Measurements from ENCODE around the gene DOK5.

Gene DOK5

GRCh38 chr20:54600634-54601033 lies 125.2 kb downstream of the DOK5 start:
- no peak overlapping the region for H3K4me3 ChIP-seq (ENCODE audit: low read depth, low read length)
- DNase-seq (ENCODE audit: low read depth) = no peak
- no peak for TF ChIP-seq CTCF (IDR thresholded peaks at IDR 0.05; ENCODE audit: low read depth, low read length)
- no peak for TF ChIP-seq POLR2A (IDR thresholded peaks at IDR 0.05; ENCODE audit: extremely low read depth, insufficient read length)
- no peak for TF ChIP-seq MYC (IDR thresholded peaks at IDR 0.05; ENCODE audit: low read depth, low read length)
- TF ChIP-seq MAX (IDR thresholded peaks at IDR 0.05; ENCODE audit: low read depth, low read length) = no peak

GRCh38 chr20:54601831-54602515 lies 126.6 kb downstream of the DOK5 start:
- no peak overlapping the region for H3K4me3 ChIP-seq (ENCODE audit: low read depth, low read length)
- TF ChIP-seq MAX (IDR thresholded peaks at IDR 0.05; ENCODE audit: low read depth, low read length) (no peak), POLR2A (IDR thresholded peaks at IDR 0.05; ENCODE audit: extremely low read depth, insufficient read length) (no peak), MYC (IDR thresholded peaks at IDR 0.05; ENCODE audit: low read depth, low read length) (no peak), CTCF (IDR thresholded peaks at IDR 0.05; ENCODE audit: low read depth, low read length) (no peak)
- no peak for DNase-seq (ENCODE audit: low read depth)

- DNase-seq (ENCODE audit: low read depth) = no peak
- TF ChIP-seq CTCF (IDR thresholded peaks at IDR 0.05; ENCODE audit: low read depth, low read length) (no peak), POLR2A (IDR thresholded peaks at IDR 0.05; ENCODE audit: extremely low read depth, insufficient read length) (no peak), MAX (IDR thresholded peaks at IDR 0.05; ENCODE audit: low read depth, low read length) (no peak), MYC (IDR thresholded peaks at IDR 0.05; ENCODE audit: low read depth, low read length) (no peak)
- H3K4me3 ChIP-seq (ENCODE audit: low read depth, low read length) = no peak overlapping the region
These were observed 129.9 kb downstream of the DOK5 start for GRCh38 chr20:54605319-54605718.

GRCh38 chr20:54606380-54606779 lies 131.0 kb downstream of the DOK5 start:
- DNase-seq (ENCODE audit: low read depth) = peak; percentile 25
- TF ChIP-seq CTCF (IDR thresholded peaks at IDR 0.05; ENCODE audit: low read depth, low read length) (no peak), MYC (IDR thresholded peaks at IDR 0.05; ENCODE audit: low read depth, low read length) (no peak), POLR2A (IDR thresholded peaks at IDR 0.05; ENCODE audit: extremely low read depth, insufficient read length) (no peak), MAX (IDR thresholded peaks at IDR 0.05; ENCODE audit: low read depth, low read length) (no peak)

GRCh38 chr20:54608039-54608745 lies 132.8 kb downstream of the DOK5 start:
- DNase-seq (ENCODE audit: low read depth) = no peak
- no peak for TF ChIP-seq POLR2A (IDR thresholded peaks at IDR 0.05; ENCODE audit: extremely low read depth, insufficient read length)
- no peak for TF ChIP-seq MAX (IDR thresholded peaks at IDR 0.05; ENCODE audit: low read depth, low read length)
- TF ChIP-seq CTCF (IDR thresholded peaks at IDR 0.05; ENCODE audit: low read depth, low read length) = no peak
- no peak overlapping the region for H3K4me3 ChIP-seq (ENCODE audit: low read depth, low read length)

More at GRCh38 chr20:54606380-54606779, 131.0 kb downstream of the DOK5 start:
- H3K4me3 ChIP-seq (ENCODE audit: low read depth, low read length) = no peak overlapping the region

Data from NB4 (cell line).